Smooth muscle cell (in vitro differentiated cells): Measurements from ENCODE around the gene P2RX3. TPM values are rescaled to one million over a fixed set of nuclear protein-coding genes. Genes with fewer than 3 reads are reported as not detected.
"Not testable (repeated sequence)": the region's sequence is repeated elsewhere in the genome, so short reads cannot be mapped to it uniquely, and the experiment has no call there.

Source experiments
- DNase-seq: peaks from one replicate; lab custom pipeline; 2025; ENCODE audit not compliant: unreplicated experiment; lab: John Stamatoyannopoulos, UW
- H2AFZ ChIP-seq: fragments of 200-600 bp; sonication (generic); 2 replicates; pipeline ENCODE4 v1.6.0; 2016; ENCODE audit warnings: antibody characterized with exemption, low read depth, mild to moderate bottlenecking
- H3F3A ChIP-seq: fragments of 200-600 bp; sonication (generic); 2 replicates; pipeline ENCODE4 v1.6.0; 2017; ENCODE audit warnings: antibody characterized with exemption, low read depth
- H3K27ac ChIP-seq: fragments of 200-600 bp; sonication (generic); 2 replicates; pipeline ENCODE4 v1.5.1; 2016; ENCODE audit warnings: low read depth, mild to moderate bottlenecking
- H3K27me3 ChIP-seq: fragments of 200-600 bp; sonication (generic); 2 replicates; pipeline ENCODE4 v1.6.1; 2016; ENCODE audit warnings: low read depth, mild to moderate bottlenecking
- H3K36me3 ChIP-seq: fragments of 200-600 bp; sonication (generic); 2 replicates; pipeline ENCODE4 v1.5.1; 2016; ENCODE audit warnings: low read depth
- H3K4me1 ChIP-seq: fragments of 200-600 bp; sonication (generic); 2 replicates; pipeline ENCODE4 v1.5.1; 2016; ENCODE audit warnings: low read depth
- H3K4me2 ChIP-seq: fragments of 200-600 bp; sonication (generic); 2 replicates; pipeline ENCODE4 v1.6.0; 2016; ENCODE audit warnings: mild to moderate bottlenecking
- H3K4me3 ChIP-seq: fragments of 200-600 bp; sonication (generic); 2 replicates; pipeline ENCODE4 v1.5.1; 2016; ENCODE audit warnings: mild to moderate bottlenecking
- H3K79me2 ChIP-seq: fragments of 200-600 bp; sonication (generic); 2 replicates; pipeline ENCODE4 v1.6.0; 2016; ENCODE audit warnings: low read depth, mild to moderate bottlenecking
- H3K9ac ChIP-seq: fragments of 200-600 bp; sonication (generic); 2 replicates; pipeline ENCODE4 v1.6.0; 2016; ENCODE audit warnings: low read depth
- H3K9me3 ChIP-seq: fragments of 200-600 bp; sonication (generic); replicated peaks from 2 replicates; pipeline ENCODE4 v1.5.1; 2016; ENCODE audit warnings: low read depth
- H4K20me1 ChIP-seq: fragments of 200-600 bp; sonication (generic); 2 replicates; pipeline ENCODE4 v1.6.0; 2016; ENCODE audit warnings: low read depth
- CTCF ChIP-seq: fragments of 200-600 bp; sonication (generic); IDR thresholded peaks from 2 replicates; pipeline ENCODE4 v1.5.1; 2017; ENCODE audit warnings: borderline replicate concordance, mild to moderate bottlenecking, antibody characterized with exemption; ENCODE audit not compliant: insufficient read depth, poor library complexity, severe bottlenecking
- WGBS: methylation state at CpG from one replicate; pipeline ENCODE4 v1.1.7; 2016; ENCODE audit warnings: low lambda C conversion rate; 5-methylcytosine and 5-hydroxymethylcytosine counted together
- polyA plus RNA-seq: library from polyadenylated mRNA; unstranded; fragments of >200 nt; fragmentation: Nextera tagmentation; extraction: Ambion mirVana; gene quantifications from 2 replicates; pipeline ENCODE4 v1.2.1, GENCODE V29; 2016
- total RNA-seq: library from RNA; depleted of rRNA; stranded (reverse); fragments of >200 nt; gene quantifications from 2 replicates; pipeline ENCODE4 v1.2.3, GENCODE V29; 2014

Gene P2RX3
- total and polyA plus RNA-seq, 2 experiments from 2014 or later: 0.19 TPM; not detected in 1

GRCh38 chr11:57399972-57400578, 61.9 kb downstream of the P2RX3 start:
- Histone ChIP-seq H3K27me3 (peaks cover 35% of the 10 kb centered on the region), H2AFZ (no peak overlapping the region), H3K36me3 (no peaks in the 10 kb centered on the region), H3K9ac (no peak overlapping the region), H4K20me1 (no peaks in the 10 kb centered on the region), H3K9me3 (no peaks in the 10 kb centered on the region), H3K79me2 (no peaks in the 10 kb centered on the region), H3F3A (no peaks in the 10 kb centered on the region), H3K27ac (no peak overlapping the region), H3K4me1 (no peaks in the 10 kb centered on the region), H3K4me2 (no peak overlapping the region), H3K4me3 (no peak overlapping the region)
- whole genome bisulfite sequencing: 92% methylated on average over 4 of the region's 4 CpGs
- TF ChIP-seq CTCF: no peak
- no peak for DNase-seq

- Histone ChIP-seq H3K4me2 (no peak overlapping the region), H2AFZ (no peak overlapping the region), H3K79me2 (no peaks in the 10 kb centered on the region), H3F3A (no peaks in the 10 kb centered on the region), H4K20me1 (no peaks in the 10 kb centered on the region), H3K9me3 (no peaks in the 10 kb centered on the region), H3K27me3 (peaks cover 24% of the 10 kb centered on the region), H3K4me3 (no peak overlapping the region), H3K9ac (no peak overlapping the region), H3K4me1 (no peaks in the 10 kb centered on the region), H3K27ac (no peak overlapping the region), H3K36me3 (no peaks in the 10 kb centered on the region)
- WGBS: 49% methylated on average over 6 of the region's 6 CpGs
- DNase-seq: no peak
- no peak for TF ChIP-seq CTCF
Measured at GRCh38 chr11:57402188-57403002, 64.2 kb downstream of the P2RX3 start.

GRCh38 chr11:57403003-57403801, 65.0 kb downstream of the P2RX3 start:
- not testable (repeated sequence) for H3K4me1 ChIP-seq, H2AFZ ChIP-seq, H3K4me2 ChIP-seq, H3K79me2 ChIP-seq, H3K9me3 ChIP-seq, DNase-seq, H3F3A ChIP-seq, H3K4me3 ChIP-seq, H3K36me3 ChIP-seq, H3K27ac ChIP-seq, H4K20me1 ChIP-seq, H3K9ac ChIP-seq
- peaks cover 19% of the 10 kb centered on the region for H3K27me3 ChIP-seq
- WGBS: 85% methylated on average over 6 of the region's 6 CpGs

- 90% methylated on average over 2 of the region's 2 CpGs for WGBS
- no peak for TF ChIP-seq CTCF
- no peak overlapping the region for H3K9ac ChIP-seq
Measured at GRCh38 chr11:57403802-57404147, 65.6 kb downstream of the P2RX3 start.

More at GRCh38 chr11:57403802-57404147, 65.6 kb downstream of the P2RX3 start:
- no peak overlapping the region for H3K4me2 ChIP-seq
- H3K27ac ChIP-seq: no peak overlapping the region
- H4K20me1 ChIP-seq: no peaks in the 10 kb centered on the region
- H3K79me2 ChIP-seq: no peaks in the 10 kb centered on the region
- no peak overlapping the region for H3K4me3 ChIP-seq
- H3K9me3 ChIP-seq: no peaks in the 10 kb centered on the region
- H2AFZ ChIP-seq: no peak overlapping the region
- no peaks in the 10 kb centered on the region for H3K4me1 ChIP-seq
- DNase-seq: no peak
- no peaks in the 10 kb centered on the region for H3F3A ChIP-seq
- H3K36me3 ChIP-seq: no peaks in the 10 kb centered on the region
- peaks cover 13% of the 10 kb centered on the region for H3K27me3 ChIP-seq
